ENCODE data around the gene S100A10. TPM values are rescaled to one million over a fixed set of nuclear protein-coding genes. Genes with fewer than 3 reads are reported as not detected.

Gene S100A10
- polyA plus RNA-seq, 4 donors: 216 to 626 (median 267) TPM

- DNase-seq (ENCODE audit: low read depth in 4 of 4, low spot score in 3 of 4): no peak
Measured at GRCh38 chr1:151939779-151940178, 53.9 kb downstream of the S100A10 start.

- DNase-seq (ENCODE audit: low read depth in 4 of 4, low spot score in 3 of 4): no peak
Measured at GRCh38 chr1:151939141-151939540, 54.5 kb downstream of the S100A10 start.

- DNase-seq (ENCODE audit: low read depth in 4 of 4, low spot score in 3 of 4): no peak
Measured at GRCh38 chr1:151936653-151937052, 57.0 kb downstream of the S100A10 start.

- no peak for DNase-seq (ENCODE audit: low read depth in 4 of 4, low spot score in 3 of 4)
Measured at GRCh38 chr1:151935894-151936602, 57.6 kb downstream of the S100A10 start.

GRCh38 chr1:151935154-151935553, 58.5 kb downstream of the S100A10 start:
- DNase-seq (ENCODE audit: low read depth in 4 of 4, low spot score in 3 of 4): no peak

GRCh38 chr1:151934048-151934493, 59.6 kb downstream of the S100A10 start:
- no peak for DNase-seq (ENCODE audit: low read depth in 4 of 4, low spot score in 3 of 4)

Other genes starting within 250 kb of the S100A10 start
- 100 to 1,000 TPM in 3 of 4 donors, 10 to 100 TPM in 1; 83.6 to 124 (median 117) TPM for gene MRPL9, start 230.4 kb downstream of the S100A10 start, polyA plus RNA-seq (ENCODE audit: insufficient read length in 4 of 4)
- gene TDRKH, start 203.4 kb downstream of the S100A10 start, polyA plus RNA-seq (ENCODE audit: insufficient read length in 4 of 4): 10 to 100 TPM in 1 of 4 donors, 1 to 10 TPM in 3; 5.0 to 10.9 (median 9.4) TPM
- under 1 TPM in 2 of 4 donors, not detected in 2; 0.04 to 0.05 TPM for gene LINGO4, start 188.4 kb downstream of the S100A10 start, polyA plus RNA-seq (ENCODE audit: insufficient read length in 4 of 4)
- 1 to 10 TPM in 2 of 4 donors, under 1 TPM in 2; 0.26 to 1.3 (median 1.0) TPM for gene RORC, start 162.1 kb downstream of the S100A10 start, polyA plus RNA-seq (ENCODE audit: insufficient read length in 4 of 4)
- under 1 TPM; 0.19 to 0.26 (median 0.24) TPM for gene C2CD4D, start 154.0 kb downstream of the S100A10 start, polyA plus RNA-seq (ENCODE audit: insufficient read length in 4 of 4)
- under 1 TPM; 0.56 to 0.90 (median 0.78) TPM for gene THEM5, start 140.1 kb downstream of the S100A10 start, polyA plus RNA-seq (ENCODE audit: insufficient read length in 4 of 4)
- 10 to 100 TPM; 18.3 to 41.1 (median 23.2) TPM for gene THEM4, start 84.3 kb downstream of the S100A10 start, polyA plus RNA-seq (ENCODE audit: insufficient read length in 4 of 4)
- 100 to 1,000 TPM; 278 to 306 (median 291) TPM for gene S100A11, start 43.1 kb upstream of the S100A10 start, polyA plus RNA-seq (ENCODE audit: insufficient read length in 4 of 4)
- gene TCHHL1, start 95.2 kb upstream of the S100A10 start, polyA plus RNA-seq (ENCODE audit: insufficient read length in 4 of 4): not detected
- gene TCHH, start 121.6 kb upstream of the S100A10 start, polyA plus RNA-seq (ENCODE audit: insufficient read length in 4 of 4): under 1 TPM; 0.05 to 0.14 (median 0.07) TPM
- gene RPTN, start 165.4 kb upstream of the S100A10 start, polyA plus RNA-seq (ENCODE audit: insufficient read length in 4 of 4): not detected
- 1 to 10 TPM in 1 of 4 donors, under 1 TPM in 3; 0.13 to 1.1 (median 0.56) TPM for gene HRNR, start 230.3 kb upstream of the S100A10 start, polyA plus RNA-seq (ENCODE audit: insufficient read length in 4 of 4)